ENCODE results near the gene ANKRD28.
"Not testable (repeated sequence)": the region's sequence is repeated elsewhere in the genome, so short reads cannot be mapped to it uniquely, and the experiment has no call there.

The ANKRD28 gene

GRCh38 chr3:15778332-15778858 is 19.4 kb downstream of the ANKRD28 start:
- DNase-seq (ENCODE audit: low read depth in 2 of 2, low spot score in 1 of 2), result no peak

GRCh38 chr3:15774931-15775560 is 22.7 kb downstream of the ANKRD28 start:
- DNase-seq (ENCODE audit: low read depth in 2 of 2, low spot score in 1 of 2), result not testable (repeated sequence)

GRCh38 chr3:15771444-15771843 is 26.3 kb downstream of the ANKRD28 start:
- no peak for DNase-seq (ENCODE audit: low read depth in 2 of 2, low spot score in 1 of 2)

- no peak for DNase-seq (ENCODE audit: low read depth in 2 of 2, low spot score in 1 of 2)
Observed at GRCh38 chr3:15769256-15769915, 28.4 kb downstream of the ANKRD28 start.

GRCh38 chr3:15768421-15769255 is 29.1 kb downstream of the ANKRD28 start:
- DNase-seq (ENCODE audit: low read depth in 2 of 2, low spot score in 1 of 2), result no peak

GRCh38 chr3:15766406-15766805 is 31.4 kb downstream of the ANKRD28 start:
- no peak for DNase-seq (ENCODE audit: low read depth in 2 of 2, low spot score in 1 of 2)

GRCh38 chr3:15758295-15758694 is 39.5 kb downstream of the ANKRD28 start:
- DNase-seq (ENCODE audit: low read depth in 2 of 2, low spot score in 1 of 2), result no peak

- DNase-seq (ENCODE audit: low read depth in 2 of 2, low spot score in 1 of 2), result no peak
Observed at GRCh38 chr3:15757824-15758223, 40.0 kb downstream of the ANKRD28 start.

GRCh38 chr3:15756505-15756904 is 41.3 kb downstream of the ANKRD28 start:
- DNase-seq (ENCODE audit: low read depth in 2 of 2, low spot score in 1 of 2), result no peak

- DNase-seq (ENCODE audit: low read depth in 2 of 2, low spot score in 1 of 2), result no peak
Observed at GRCh38 chr3:15755780-15756179, 42.0 kb downstream of the ANKRD28 start.

- no peak for DNase-seq (ENCODE audit: low read depth in 2 of 2, low spot score in 1 of 2)
Observed at GRCh38 chr3:15755181-15755580, 42.6 kb downstream of the ANKRD28 start.

GRCh38 chr3:15754047-15754446 is 43.7 kb downstream of the ANKRD28 start:
- no peak for DNase-seq (ENCODE audit: low read depth in 2 of 2, low spot score in 1 of 2)

GRCh38 chr3:15753056-15753710 is 44.6 kb downstream of the ANKRD28 start:
- no peak for DNase-seq (ENCODE audit: low read depth in 2 of 2, low spot score in 1 of 2)

- no peak for DNase-seq (ENCODE audit: low read depth in 2 of 2, low spot score in 1 of 2)
Observed at GRCh38 chr3:15750879-15751278, 46.9 kb downstream of the ANKRD28 start.

- no peak for DNase-seq (ENCODE audit: low read depth in 2 of 2, low spot score in 1 of 2)
Observed at GRCh38 chr3:15750143-15750542, 47.6 kb downstream of the ANKRD28 start.

GRCh38 chr3:15745896-15746295 is 51.9 kb downstream of the ANKRD28 start:
- not testable (repeated sequence) for DNase-seq (ENCODE audit: low read depth in 2 of 2, low spot score in 1 of 2)

GRCh38 chr3:15744176-15744575 is 53.6 kb downstream of the ANKRD28 start:
- DNase-seq (ENCODE audit: low read depth in 2 of 2, low spot score in 1 of 2), result no peak

GRCh38 chr3:15743587-15744009 is 54.2 kb downstream of the ANKRD28 start:
- no peak for DNase-seq (ENCODE audit: low read depth in 2 of 2, low spot score in 1 of 2)

GRCh38 chr3:15742236-15742635 is 55.5 kb downstream of the ANKRD28 start:
- not testable (repeated sequence) for DNase-seq (ENCODE audit: low read depth in 2 of 2, low spot score in 1 of 2)

- DNase-seq (ENCODE audit: low read depth in 2 of 2, low spot score in 1 of 2), result not testable (repeated sequence)
Observed at GRCh38 chr3:15738616-15739005, 59.2 kb downstream of the ANKRD28 start.

- no peak for DNase-seq (ENCODE audit: low read depth in 2 of 2, low spot score in 1 of 2)
Observed at GRCh38 chr3:15731024-15731423, 66.8 kb downstream of the ANKRD28 start.

All from stimulated activated CD8-positive, alpha-beta memory T cell treated with anti-CD3 and anti-CD28 coated beads, Interleukin-4, amount 100 ng/mL, for 4 hours (primary cell).